GM18519 (cell line): Measurements from ENCODE around the gene PLD1.

Experiments used
- ATAC-seq: cut with Tn5 transposase; IDR thresholded peaks from one replicate; pipeline ENCODE4 v1.9.1; 2021; ENCODE audit warnings: mild to moderate bottlenecking, moderate library complexity; ENCODE audit not compliant: unreplicated experiment, low FRiP score

PLD1 gene

GRCh38 chr3:171678971-171679492, 131.3 kb downstream of the PLD1 start:
- no peak for ATAC-seq

- no peak for ATAC-seq
These were observed 132.6 kb downstream of the PLD1 start for GRCh38 chr3:171677706-171678105.

GRCh38 chr3:171676601-171677175, 133.6 kb downstream of the PLD1 start:
- ATAC-seq: no peak

DNA sequence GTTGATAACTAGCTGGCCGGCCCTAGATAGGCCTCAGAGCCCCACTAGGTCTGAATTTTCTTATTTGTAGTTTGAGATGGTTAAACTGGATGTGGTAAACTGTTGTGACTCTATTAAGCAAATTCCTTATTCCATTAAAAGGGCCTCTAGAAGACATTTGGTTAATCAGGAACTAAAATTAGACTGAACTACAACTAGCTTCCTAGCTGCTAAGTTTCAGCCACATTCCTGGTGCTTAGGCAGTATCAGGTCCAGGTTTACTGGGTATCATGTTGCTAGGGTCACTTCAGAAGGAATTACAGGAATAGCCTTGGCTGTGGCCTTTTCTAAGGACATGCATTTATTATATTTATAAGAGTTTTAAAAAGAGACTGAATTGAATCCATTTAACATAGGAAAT, 136.3 kb downstream of the PLD1 start:
- ATAC-seq: no peak

DNA sequence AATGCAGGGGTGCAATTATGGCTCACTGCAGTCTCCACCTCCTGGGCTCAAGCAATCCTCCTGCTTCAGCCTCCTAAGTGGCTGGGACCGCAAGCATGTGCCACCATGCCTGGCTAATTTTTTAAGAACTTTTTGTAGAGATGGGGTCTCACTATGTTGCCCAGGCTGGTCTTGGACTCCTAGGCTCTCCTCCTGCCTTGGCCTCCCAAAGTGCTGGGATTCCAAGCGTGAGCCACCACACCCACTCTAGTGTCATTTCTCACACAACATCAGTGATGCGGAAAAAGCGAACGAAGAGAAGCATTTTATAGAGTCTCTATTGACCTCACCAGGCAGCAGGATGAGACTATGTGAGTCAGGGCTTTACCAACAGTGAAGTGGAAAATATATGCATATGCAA, 137.7 kb downstream of the PLD1 start:
- ATAC-seq: no peak

DNA sequence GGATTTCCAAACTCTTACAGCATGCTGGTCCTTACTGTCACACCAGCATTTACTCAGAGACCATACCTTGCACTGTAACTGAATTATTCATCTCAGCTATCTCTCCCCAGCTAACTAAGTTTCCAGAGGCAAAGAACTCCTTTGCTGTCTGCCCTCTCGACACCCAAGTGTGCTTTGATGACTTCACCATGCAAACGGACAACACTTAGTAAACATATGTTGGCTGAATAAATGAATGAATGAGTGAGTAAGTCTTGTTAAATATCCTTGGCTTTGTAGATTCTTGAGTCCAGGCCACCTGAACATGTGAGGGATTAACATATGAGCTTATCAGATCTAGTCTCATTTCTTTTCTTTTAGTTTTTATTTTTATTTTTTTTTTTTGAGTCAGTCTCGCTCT, 138.2 kb downstream of the PLD1 start:
- no peak for ATAC-seq

DNA sequence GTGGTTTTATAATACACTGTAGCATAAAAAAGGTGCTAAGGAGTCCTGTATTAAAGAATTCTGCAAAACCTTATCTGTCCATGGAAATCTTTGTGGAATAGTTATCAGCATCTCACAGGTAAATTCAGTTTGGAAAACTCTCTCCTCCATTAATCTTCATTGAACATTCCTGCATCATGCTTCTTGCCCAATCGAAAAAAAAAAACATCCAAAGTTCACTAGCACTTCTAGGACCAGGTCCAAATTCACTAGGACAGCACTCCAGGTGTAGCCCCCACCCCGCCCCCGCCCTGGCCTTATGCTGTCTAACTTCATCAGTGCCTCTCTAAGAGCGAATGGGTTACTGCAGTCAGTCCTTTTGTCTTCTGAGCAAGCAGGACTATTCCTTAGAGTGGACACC, 138.6 kb downstream of the PLD1 start:
- no peak for ATAC-seq

DNA sequence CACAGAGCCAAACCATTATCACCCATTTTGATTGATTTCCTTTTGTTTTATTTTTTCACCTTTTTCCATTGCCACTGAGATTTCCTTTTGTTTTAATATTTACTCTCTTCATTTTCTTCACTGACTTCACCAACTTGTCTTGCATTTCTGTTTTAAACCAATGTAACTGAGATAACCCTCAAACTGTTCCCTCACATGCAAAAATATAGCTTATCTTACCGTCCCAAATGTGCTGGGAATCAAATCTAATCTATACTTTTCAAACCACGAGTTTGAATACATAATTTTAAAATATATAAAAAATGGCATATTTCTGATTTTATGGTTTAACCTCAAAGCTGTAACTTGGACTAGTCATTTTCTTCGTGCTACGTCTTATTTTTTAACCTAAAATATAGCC, 143.8 kb downstream of the PLD1 start:
- ATAC-seq: no peak

GRCh38 chr3:171663805-171664204, 146.5 kb downstream of the PLD1 start:
- no peak for ATAC-seq

GRCh38 chr3:171661484-171661883, 148.8 kb downstream of the PLD1 start:
- no peak for ATAC-seq

GRCh38 chr3:171660188-171660587, 150.1 kb downstream of the PLD1 start:
- ATAC-seq: no peak

DNA sequence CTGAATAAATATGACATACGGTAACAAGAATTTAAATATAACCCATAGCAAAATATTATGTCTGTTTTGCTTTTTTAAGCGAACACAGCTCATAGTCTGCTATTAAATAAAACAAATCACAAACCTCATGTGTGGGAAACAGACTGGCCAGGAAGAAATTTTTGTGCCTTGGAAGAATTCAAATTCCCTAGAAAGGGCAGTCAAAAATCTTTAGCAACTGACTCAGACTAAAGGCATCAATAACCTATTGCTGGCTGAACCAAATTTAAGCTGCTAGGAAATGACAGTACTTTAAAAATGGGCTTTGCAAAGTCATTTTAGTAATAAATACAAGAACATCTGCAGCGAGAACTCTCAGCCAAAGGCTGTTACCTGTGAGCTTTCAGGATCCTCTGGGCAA, 151.4 kb downstream of the PLD1 start:
- ATAC-seq: no peak

DNA sequence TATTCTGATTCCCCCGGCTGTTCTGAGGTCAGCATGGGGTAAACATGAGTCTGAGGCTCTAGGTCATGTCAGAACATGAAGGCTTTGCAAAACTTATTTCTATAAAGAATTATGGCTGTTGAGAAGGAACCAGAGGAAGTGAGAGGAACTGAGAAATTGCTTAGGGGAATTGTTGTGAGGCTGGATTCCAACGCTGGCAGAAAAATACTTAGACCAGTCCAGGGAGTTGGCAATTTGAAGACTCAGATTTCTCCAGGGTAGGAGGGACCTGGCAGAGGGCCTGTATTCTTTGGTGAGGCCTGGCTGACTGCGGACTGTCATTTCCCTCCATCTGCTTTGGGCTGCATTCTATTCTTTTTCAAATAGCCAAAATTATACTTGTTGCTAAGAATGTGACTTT, 155.5 kb downstream of the PLD1 start:
- no peak for ATAC-seq

GRCh38 chr3:171654326-171654725, 156.0 kb downstream of the PLD1 start:
- ATAC-seq: no peak

DNA sequence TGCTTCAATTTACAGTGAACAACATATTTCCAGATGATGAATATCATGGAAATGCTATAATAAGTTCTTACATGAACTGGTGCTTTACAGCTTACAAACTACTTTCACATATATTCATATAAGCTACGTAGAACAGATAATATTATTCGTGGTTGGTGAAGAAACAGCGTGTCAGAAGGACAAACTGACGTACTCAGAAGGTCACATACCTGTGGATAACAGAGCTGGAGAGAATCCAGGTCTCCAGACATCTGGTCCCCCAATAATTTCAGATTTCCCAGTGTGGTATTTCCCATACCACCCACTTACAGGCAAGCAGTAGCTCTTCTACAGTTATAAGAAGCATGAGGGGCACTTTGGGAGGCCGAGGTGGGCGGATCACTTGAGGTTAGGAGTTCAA, 156.6 kb downstream of the PLD1 start:
- no peak for ATAC-seq

DNA sequence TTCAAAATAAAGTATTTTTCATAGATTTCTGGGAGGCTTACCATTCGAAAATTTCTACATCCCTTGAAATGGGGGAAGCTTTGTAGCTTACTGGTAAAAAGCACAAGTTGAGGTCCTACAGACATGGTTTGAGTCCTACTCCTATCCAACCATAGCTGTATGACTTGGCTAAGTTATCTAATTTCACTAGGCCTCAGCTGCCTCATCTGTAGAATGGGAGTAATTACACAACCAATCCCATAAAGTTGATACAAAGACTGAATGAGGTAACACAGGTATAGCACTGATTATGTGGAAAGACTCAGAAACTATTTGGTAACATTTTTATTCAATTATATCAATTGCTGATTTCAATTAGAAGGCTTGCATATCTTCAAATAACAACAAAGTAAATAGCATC, 157.4 kb downstream of the PLD1 start:
- ATAC-seq: no peak

DNA sequence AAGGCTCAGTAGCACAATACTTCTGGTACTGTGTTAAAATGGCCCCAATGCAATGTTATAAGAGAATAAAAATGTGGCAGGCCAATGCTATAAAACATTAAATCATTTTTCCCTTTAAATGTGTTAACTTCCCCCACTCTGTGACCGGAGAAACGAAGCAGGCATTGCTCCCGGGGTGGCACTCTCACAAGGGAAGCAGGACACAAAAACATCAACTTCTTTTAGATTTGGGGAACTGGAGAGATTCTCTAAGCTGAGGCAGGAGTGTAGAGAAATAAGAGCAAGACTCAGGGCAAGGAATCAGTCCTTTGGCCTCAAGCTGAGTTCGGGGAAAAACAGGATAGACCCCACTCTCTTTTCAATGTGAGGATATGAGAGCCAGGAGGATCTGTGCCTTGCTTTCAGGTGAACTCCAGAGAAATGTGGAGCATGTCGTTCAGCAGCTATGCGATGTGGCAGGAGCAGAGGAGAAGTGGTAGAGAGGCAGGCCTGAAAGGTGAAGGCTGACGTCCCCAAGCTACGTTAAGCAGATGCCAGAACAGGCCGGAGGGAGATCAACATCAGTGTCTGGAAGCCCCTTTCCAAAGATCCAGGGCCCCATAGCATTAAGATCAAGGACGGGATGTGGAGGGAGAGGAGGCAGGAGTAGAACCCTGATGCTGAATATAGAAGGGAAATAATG, 160.2 kb downstream of the PLD1 start:
- no peak for ATAC-seq

GRCh38 chr3:171649267-171649666, 161.0 kb downstream of the PLD1 start:
- ATAC-seq: no peak

DNA sequence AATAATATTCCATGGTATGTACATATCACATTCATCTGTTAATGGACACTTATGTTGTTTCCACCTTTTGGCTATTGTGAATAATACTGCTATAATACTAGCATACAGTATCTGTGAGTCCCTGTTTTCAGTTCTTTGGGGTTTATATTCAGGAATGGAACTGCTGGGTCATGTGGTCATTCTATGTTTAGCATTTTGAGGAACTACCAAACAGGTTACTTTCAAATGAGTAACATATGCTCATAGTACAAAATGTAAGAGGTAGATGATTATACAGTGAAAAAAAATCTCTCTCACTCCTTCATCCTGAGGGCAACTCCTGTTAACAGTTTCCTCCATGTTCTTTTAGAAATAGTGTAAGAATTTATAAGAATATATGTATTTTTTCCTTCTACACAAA, 162.2 kb downstream of the PLD1 start:
- no peak for ATAC-seq

GRCh38 chr3:171646357-171647133, 163.7 kb downstream of the PLD1 start:
- ATAC-seq: peak; percentile 51

GRCh38 chr3:171644681-171645080, 165.6 kb downstream of the PLD1 start:
- ATAC-seq: no peak

GRCh38 chr3:171643681-171644080, 166.6 kb downstream of the PLD1 start:
- no peak for ATAC-seq
